Measurements from ENCODE around the gene FADS3.

- TF ChIP-seq CTCF (IDR thresholded peaks at IDR 0.05) (no peak), REST (IDR thresholded peaks at IDR 0.05; ENCODE audit: insufficient read depth in 1 of 2, low read depth in 2 of 2, low read length in 1 of 2) (no peak), SIN3A (IDR thresholded peaks at IDR 0.05; ENCODE audit: borderline replicate concordance, insufficient read depth, low read depth, low read length) (peak; percentile 79; the same call in 1 of the 2 replicates), TCF7L2 (IDR thresholded peaks at IDR 0.05; ENCODE audit: low read depth, low read length) (peak; percentile 62; the same call in 1 of the 2 replicates), POLR2AphosphoS5 (IDR thresholded peaks at IDR 0.05; ENCODE audit: low read depth, low read length) (peak; percentile 69; the same call in 1 of the 2 replicates)
These were observed 63.6 kb downstream of the FADS3 start, which contains the start of gene FADS2 for GRCh38 chr11:61827571-61828378.

All from Panc1 (cell line).